ENCODE data around the gene DTNBP1.

DTNBP1 gene

GRCh38 chr6:15675536-15676220, 12.8 kb upstream of the DTNBP1 start (continued):
- TF ChIP-seq ZNF10 (tag by site-specific recombination; IDR thresholded peaks at IDR 0.05) (no peak), ZNF16 (tag by site-specific recombination; IDR thresholded peaks at IDR 0.05; ENCODE audit: low read depth) (no peak), TSHZ1 (tag by site-specific recombination; IDR thresholded peaks at IDR 0.05; ENCODE audit: borderline replicate concordance) (no peak), ZNF2 (tag by site-specific recombination; IDR thresholded peaks at IDR 0.05) (no peak)
- TF ChIP-seq, protein P1, sequence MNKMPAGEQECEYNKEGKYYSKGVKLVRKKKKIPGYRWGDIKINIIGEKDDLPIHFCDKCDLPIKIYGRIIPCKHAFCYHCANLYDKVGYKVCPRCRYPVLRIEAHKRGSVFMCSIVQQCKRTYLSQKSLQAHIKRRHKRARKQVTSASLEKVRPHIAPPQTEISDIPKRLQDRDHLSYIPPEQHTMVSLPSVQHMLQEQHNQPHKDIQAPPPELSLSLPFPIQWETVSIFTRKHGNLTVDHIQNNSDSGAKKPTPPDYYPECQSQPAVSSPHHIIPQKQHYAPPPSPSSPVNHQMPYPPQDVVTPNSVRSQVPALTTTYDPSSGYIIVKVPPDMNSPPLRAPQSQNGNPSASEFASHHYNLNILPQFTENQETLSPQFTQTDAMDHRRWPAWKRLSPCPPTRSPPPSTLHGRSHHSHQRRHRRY (tag by site-specific recombination; IDR thresholded peaks at IDR 0.05) = no peak

- CTCF ChIA-PET = interaction anchor here (0.7 to 1.7 kb wide), 2 partner anchors 15 to 508 kb away, joined by 4 to 6 read pairs; no protein-coding TSS in a partner anchor
- POLR2A ChIA-PET = no interaction called here
- Histone ChIP-seq H3K27ac (ENCODE audit: extremely low read depth, low read depth, low read length) (no peak overlapping the region), H3K4me3 (ENCODE audit: low read depth, low read length) (no peak overlapping the region), H3K4me1 (ENCODE audit: control insufficient read depth, insufficient read depth, low read length) (no peaks in the 10 kb centered on the region; the same call in 1 of the 2 replicates), H3K9me3 (ENCODE audit: control insufficient read depth, insufficient read depth, low read depth, low read length) (no peaks in the 10 kb centered on the region), H3K36me3 (ENCODE audit: control insufficient read depth in 2 of 2, insufficient read depth in 1 of 2, low read length in 2 of 2) (no peaks in the 10 kb centered on the region)
- TF ChIP-seq GLIS1 (tag by site-specific recombination; IDR thresholded peaks at IDR 0.05) (peak; percentile 35; the same call in 1 of the 2 replicates), ZNF530 (tag by site-specific recombination; IDR thresholded peaks at IDR 0.05; ENCODE audit: low read depth) (no peak)
These were observed 12.0 kb upstream of the DTNBP1 start for GRCh38 chr6:15674690-15675386.

DNA sequence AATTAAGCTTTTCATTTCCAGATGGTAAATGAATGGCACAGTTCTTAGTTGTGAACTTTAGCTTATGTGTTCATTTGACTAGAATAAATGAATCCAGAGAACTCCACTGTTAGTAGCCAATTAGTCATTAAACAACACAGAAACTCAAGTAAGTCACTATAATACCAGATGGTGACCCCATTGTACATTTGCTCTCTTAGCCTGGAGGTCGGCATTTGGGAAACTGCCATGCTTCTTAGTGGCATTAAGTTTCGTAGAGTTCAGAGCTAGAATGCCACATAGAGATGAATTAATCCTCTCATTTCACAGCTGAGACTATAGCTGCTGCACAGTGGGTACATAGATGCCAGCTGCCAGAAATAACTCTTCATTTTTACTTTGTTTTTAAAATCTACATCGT, 10.8 kb upstream of the DTNBP1 start:
- no peak overlapping the region for H3K4me3 ChIP-seq (ENCODE audit: low read depth, low read length)
- H3K9me3 ChIP-seq (ENCODE audit: control insufficient read depth, insufficient read depth, low read depth, low read length) = no peaks in the 10 kb centered on the region
- no peak overlapping the region for H3K27ac ChIP-seq (ENCODE audit: extremely low read depth, low read depth, low read length)
- ChIA-PET CTCF (interaction anchor here (0.7 to 1.7 kb wide), 3 partner anchors 50 to 509 kb away, joined by 3 to 6 read pairs (median 3); no protein-coding TSS in a partner anchor), POLR2A (no interaction called here)
- H3K4me1 ChIP-seq (ENCODE audit: control insufficient read depth, insufficient read depth, low read length) = no peaks in the 10 kb centered on the region; the same call in 1 of the 2 replicates
- no peaks in the 10 kb centered on the region for H3K36me3 ChIP-seq (ENCODE audit: control insufficient read depth in 2 of 2, insufficient read depth in 1 of 2, low read length in 2 of 2)
- no peak for TF ChIP-seq ZNF610 (tag by site-specific recombination; IDR thresholded peaks at IDR 0.05; ENCODE audit: borderline replicate concordance)
- TF ChIP-seq ZIC2 (tag by site-specific recombination; IDR thresholded peaks at IDR 0.05) = no peak
- TF ChIP-seq SP2 (tag by site-specific recombination; IDR thresholded peaks at IDR 0.05) = no peak
- TF ChIP-seq SP3 (tag by site-specific recombination; IDR thresholded peaks at IDR 0.05) = no peak
- TF ChIP-seq, protein P2, sequence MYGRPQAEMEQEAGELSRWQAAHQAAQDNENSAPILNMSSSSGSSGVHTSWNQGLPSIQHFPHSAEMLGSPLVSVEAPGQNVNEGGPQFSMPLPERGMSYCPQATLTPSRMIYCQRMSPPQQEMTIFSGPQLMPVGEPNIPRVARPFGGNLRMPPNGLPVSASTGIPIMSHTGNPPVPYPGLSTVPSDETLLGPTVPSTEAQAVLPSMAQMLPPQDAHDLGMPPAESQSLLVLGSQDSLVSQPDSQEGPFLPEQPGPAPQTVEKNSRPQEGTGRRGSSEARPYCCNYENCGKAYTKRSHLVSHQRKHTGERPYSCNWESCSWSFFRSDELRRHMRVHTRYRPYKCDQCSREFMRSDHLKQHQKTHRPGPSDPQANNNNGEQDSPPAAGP (tag by site-specific recombination; IDR thresholded peaks at IDR 0.05) = no peak
- no peak for TF ChIP-seq ZNF404 (tag by site-specific recombination; IDR thresholded peaks at IDR 0.05)
- no peak for TF ChIP-seq ZNF148 (tag by site-specific recombination; IDR thresholded peaks at IDR 0.05; ENCODE audit: borderline replicate concordance)
- no peak for TF ChIP-seq ZNF138 (tag by site-specific recombination; IDR thresholded peaks at IDR 0.05; ENCODE audit: borderline replicate concordance)
- no peak for TF ChIP-seq ZNF391 (tag by site-specific recombination; IDR thresholded peaks at IDR 0.05; ENCODE audit: borderline replicate concordance, low read depth)
- TF ChIP-seq ZNF544 (tag by site-specific recombination; IDR thresholded peaks at IDR 0.05) = no peak
- no peak for TF ChIP-seq HOXA7 (CRISPR knock-in tag; IDR thresholded peaks at IDR 0.05; ENCODE audit: borderline replicate concordance)
- no peak for TF ChIP-seq ZNF747 (tag by site-specific recombination; IDR thresholded peaks at IDR 0.05)
- TF ChIP-seq ZSCAN4 (tag by site-specific recombination; IDR thresholded peaks at IDR 0.05) = no peak
- no peak for TF ChIP-seq ZNF704 (tag by site-specific recombination; IDR thresholded peaks at IDR 0.05)

Data from HEK293 (cell line).